SU-DHL-6 (cell line): ENCODE results near the gene TRIM66.

ENCODE experiments used
- H2AFZ ChIP-seq: fragments of 200-600 bp; sonication (generic); 2 replicates; pipeline ENCODE4 v1.6.1; 2014; ENCODE audit warnings: low read depth, mild to moderate bottlenecking, moderate library complexity, mixed read lengths, antibody characterized with exemption, low read length; ENCODE audit not compliant: severe bottlenecking
- H3F3A ChIP-seq: fragments of 200-600 bp; shearing (Covaris generic); 2 replicates; pipeline ENCODE4 v1.6.0; 2016; ENCODE audit warnings: antibody characterized with exemption, mild to moderate bottlenecking; ENCODE audit not compliant: insufficient read depth
- H3K27ac ChIP-seq: fragments of 200-600 bp; sonication (generic); 2 replicates; pipeline ENCODE4 v1.5.1; 2016; ENCODE audit warnings: low read depth, mild to moderate bottlenecking, low read length, moderate library complexity, mixed read lengths
- H3K27me3 ChIP-seq: fragments of 200-600 bp; sonication (generic), shearing (Covaris generic); 2 replicates; pipeline ENCODE4 v1.6.0; 2014; ENCODE audit warnings: mild to moderate bottlenecking, low read length
- H3K36me3 ChIP-seq: fragments of 200-600 bp; sonication (generic); 2 replicates; pipeline ENCODE4 v1.6.1; 2014; ENCODE audit warnings: mild to moderate bottlenecking, low read length, mixed read lengths
- H3K4me2 ChIP-seq: fragments of 300-600, 200-600 bp; shearing (Covaris generic), sonication (generic); 2 replicates; pipeline ENCODE4 v1.6.0; 2014; ENCODE audit warnings: low read length, low read depth, mild to moderate bottlenecking; ENCODE audit not compliant: poor library complexity, severe bottlenecking
- H3K4me3 ChIP-seq: fragments of 200-600 bp; sonication (generic); 2 replicates; pipeline ENCODE4 v1.5.1; 2014; ENCODE audit warnings: antibody characterized with exemption, low read length, mild to moderate bottlenecking, mixed read lengths; ENCODE audit not compliant: insufficient read depth, poor library complexity, severe bottlenecking
- H3K79me2 ChIP-seq: fragments of 200-600 bp; sonication (generic); 2 replicates; pipeline ENCODE4 v1.6.1; 2014; ENCODE audit warnings: mild to moderate bottlenecking, low read length, moderate library complexity; ENCODE audit not compliant: insufficient read depth
- H3K9ac ChIP-seq: fragments of 200-600 bp; sonication (generic); 2 replicates; pipeline ENCODE4 v1.7.0; 2014; ENCODE audit warnings: mild to moderate bottlenecking, low read length
- H3K9me2 ChIP-seq: fragments of 200-600 bp; sonication (generic); replicated peaks from 2 replicates; pipeline ENCODE4 v1.6.1; 2014; ENCODE audit warnings: low read length; ENCODE audit not compliant: insufficient read depth
- H3K9me3 ChIP-seq: fragments of 200-600 bp; sonication (generic); 2 replicates; pipeline ENCODE4 v1.6.1; 2014; ENCODE audit warnings: low read length, mixed read lengths; ENCODE audit not compliant: insufficient read depth
- H4K20me1 ChIP-seq: fragments of 200-600 bp; sonication (generic); 2 replicates; pipeline ENCODE4 v1.6.1; 2014; ENCODE audit warnings: low read depth, mild to moderate bottlenecking, antibody characterized with exemption, low read length, moderate library complexity, mixed read lengths
- EZH2phosphoT487 ChIP-seq: fragments of 200-600 bp; sonication (generic), shearing (Covaris generic); conservative IDR thresholded peaks from 2 replicates; pipeline ENCODE4 v1.6.1; 2018; ENCODE audit warnings: mild to moderate bottlenecking, antibody characterized with exemption, low read length, moderate library complexity, mixed read lengths
- TF ChIP-seq, protein P1 (sequence below): fragments of 200-600 bp; sonication (generic); IDR thresholded peaks from one replicate; pipeline ENCODE4 v1.5.1; 2017; ENCODE audit warnings: antibody characterized with exemption, mild to moderate bottlenecking, low read length, moderate library complexity; ENCODE audit not compliant: insufficient read depth, poor library complexity, severe bottlenecking

TRIM66 gene

DNA sequence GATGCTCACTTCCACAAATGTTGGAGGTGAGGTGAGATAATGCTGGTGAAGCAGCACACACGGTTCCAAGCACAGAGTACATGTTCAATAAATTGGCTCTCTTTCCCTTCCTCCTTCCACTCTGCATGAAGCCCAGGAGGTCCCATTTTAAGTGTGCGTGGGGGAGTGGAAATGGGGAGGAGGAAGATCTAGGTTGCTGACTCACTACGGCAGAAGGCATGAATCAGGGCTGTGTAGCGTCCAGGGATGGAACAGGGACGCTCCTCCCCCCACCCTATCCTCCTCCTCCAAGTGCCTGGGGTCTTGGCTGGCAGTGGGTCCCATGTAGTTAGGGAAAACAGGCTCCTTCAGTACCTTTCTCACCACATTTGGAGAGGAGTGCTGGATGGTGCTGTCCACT lies 44.2 kb downstream of the TRIM66 start:
- H3K4me3 ChIP-seq, result no peak overlapping the region
- TF ChIP-seq, protein P1, sequence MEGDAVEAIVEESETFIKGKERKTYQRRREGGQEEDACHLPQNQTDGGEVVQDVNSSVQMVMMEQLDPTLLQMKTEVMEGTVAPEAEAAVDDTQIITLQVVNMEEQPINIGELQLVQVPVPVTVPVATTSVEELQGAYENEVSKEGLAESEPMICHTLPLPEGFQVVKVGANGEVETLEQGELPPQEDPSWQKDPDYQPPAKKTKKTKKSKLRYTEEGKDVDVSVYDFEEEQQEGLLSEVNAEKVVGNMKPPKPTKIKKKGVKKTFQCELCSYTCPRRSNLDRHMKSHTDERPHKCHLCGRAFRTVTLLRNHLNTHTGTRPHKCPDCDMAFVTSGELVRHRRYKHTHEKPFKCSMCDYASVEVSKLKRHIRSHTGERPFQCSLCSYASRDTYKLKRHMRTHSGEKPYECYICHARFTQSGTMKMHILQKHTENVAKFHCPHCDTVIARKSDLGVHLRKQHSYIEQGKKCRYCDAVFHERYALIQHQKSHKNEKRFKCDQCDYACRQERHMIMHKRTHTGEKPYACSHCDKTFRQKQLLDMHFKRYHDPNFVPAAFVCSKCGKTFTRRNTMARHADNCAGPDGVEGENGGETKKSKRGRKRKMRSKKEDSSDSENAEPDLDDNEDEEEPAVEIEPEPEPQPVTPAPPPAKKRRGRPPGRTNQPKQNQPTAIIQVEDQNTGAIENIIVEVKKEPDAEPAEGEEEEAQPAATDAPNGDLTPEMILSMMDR, result no peak
- no peak for TF ChIP-seq EZH2phosphoT487

GRCh38 chr11:8636127-8636526 lies 46.3 kb downstream of the TRIM66 start:
- TF ChIP-seq, protein P1, result no peak
- no peak for TF ChIP-seq EZH2phosphoT487
- H3K36me3 ChIP-seq, result peaks cover 20% of the 10 kb centered on the region
- H3K79me2 ChIP-seq, result no peaks in the 10 kb centered on the region
- no peak overlapping the region for H3K27ac ChIP-seq
- H3K4me3 ChIP-seq, result no peak overlapping the region
- no peaks in the 10 kb centered on the region for H4K20me1 ChIP-seq
- H2AFZ ChIP-seq, result no peak overlapping the region
- H3K4me2 ChIP-seq, result no peak overlapping the region
- no peaks in the 10 kb centered on the region for H3K9me2 ChIP-seq
- no peaks in the 10 kb centered on the region for H3K27me3 ChIP-seq
- no peaks in the 10 kb centered on the region for H3F3A ChIP-seq
- no peaks in the 10 kb centered on the region for H3K9me3 ChIP-seq
- H3K9ac ChIP-seq, result no peak overlapping the region

More for the DNA sequence above, 44.2 kb downstream of the TRIM66 start:
- Histone ChIP-seq H3K9me2 (no peaks in the 10 kb centered on the region), H3F3A (no peaks in the 10 kb centered on the region), H3K9me3 (no peaks in the 10 kb centered on the region), H3K9ac (no peak overlapping the region), H3K4me2 (no peak overlapping the region), H3K79me2 (no peaks in the 10 kb centered on the region), H2AFZ (no peak overlapping the region), H3K27ac (no peak overlapping the region), H4K20me1 (no peaks in the 10 kb centered on the region), H3K27me3 (no peaks in the 10 kb centered on the region), H3K36me3 (peaks cover 20% of the 10 kb centered on the region)

- Histone ChIP-seq H3K79me2 (no peaks in the 10 kb centered on the region), H3K36me3 (peaks cover 20% of the 10 kb centered on the region), H2AFZ (no peak overlapping the region), H3K4me3 (no peak overlapping the region), H3K27ac (no peak overlapping the region), H3K9ac (no peak overlapping the region), H3F3A (no peaks in the 10 kb centered on the region), H3K9me3 (no peaks in the 10 kb centered on the region), H3K4me2 (no peak overlapping the region), H4K20me1 (no peaks in the 10 kb centered on the region), H3K9me2 (no peaks in the 10 kb centered on the region), H3K27me3 (no peaks in the 10 kb centered on the region)
- TF ChIP-seq, protein P1, result no peak
- TF ChIP-seq EZH2phosphoT487, result no peak
These were observed 48.0 kb downstream of the TRIM66 start for GRCh38 chr11:8634498-8634897.
